Astrocyte (in vitro differentiated cells and primary cell): ENCODE data around the gene RILPL1.

Experiments
- EZH2 ChIP-seq: IDR thresholded peaks from 2 replicates; pipeline ENCODE4 v1.6.1; 2012; ENCODE audit warnings: mild to moderate bottlenecking, low read length, inconsistent platforms; ENCODE audit not compliant: insufficient read depth
- TF ChIP-seq, protein P1 (sequence below): IDR thresholded peaks from 2 replicates; pipeline ENCODE4 v1.5.1; 2011; ENCODE audit warnings: low read depth, mild to moderate bottlenecking, inconsistent platforms, low read length, moderate library complexity; ENCODE audit not compliant: insufficient read depth

DNA sequence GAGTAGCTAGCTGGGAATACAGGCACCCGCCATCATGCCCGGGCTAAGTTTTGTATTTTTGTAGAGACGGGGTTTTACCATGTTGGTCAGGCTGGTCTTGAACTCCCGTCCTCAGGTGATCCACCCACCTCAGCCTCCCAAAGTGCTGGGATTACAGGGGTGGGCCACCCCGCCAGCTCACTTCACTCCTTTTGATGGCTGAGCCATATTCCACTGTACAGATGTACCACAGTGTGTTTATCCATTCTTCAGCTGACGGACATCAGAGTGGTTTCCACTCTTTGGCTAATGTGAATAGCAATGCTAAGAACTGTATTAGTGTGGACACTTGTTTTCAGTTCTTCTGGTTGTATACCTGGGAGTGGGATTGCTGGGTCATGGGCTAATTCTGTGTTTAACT lies 46.1 kb downstream of the RILPL1 start:
- TF ChIP-seq, protein P1, sequence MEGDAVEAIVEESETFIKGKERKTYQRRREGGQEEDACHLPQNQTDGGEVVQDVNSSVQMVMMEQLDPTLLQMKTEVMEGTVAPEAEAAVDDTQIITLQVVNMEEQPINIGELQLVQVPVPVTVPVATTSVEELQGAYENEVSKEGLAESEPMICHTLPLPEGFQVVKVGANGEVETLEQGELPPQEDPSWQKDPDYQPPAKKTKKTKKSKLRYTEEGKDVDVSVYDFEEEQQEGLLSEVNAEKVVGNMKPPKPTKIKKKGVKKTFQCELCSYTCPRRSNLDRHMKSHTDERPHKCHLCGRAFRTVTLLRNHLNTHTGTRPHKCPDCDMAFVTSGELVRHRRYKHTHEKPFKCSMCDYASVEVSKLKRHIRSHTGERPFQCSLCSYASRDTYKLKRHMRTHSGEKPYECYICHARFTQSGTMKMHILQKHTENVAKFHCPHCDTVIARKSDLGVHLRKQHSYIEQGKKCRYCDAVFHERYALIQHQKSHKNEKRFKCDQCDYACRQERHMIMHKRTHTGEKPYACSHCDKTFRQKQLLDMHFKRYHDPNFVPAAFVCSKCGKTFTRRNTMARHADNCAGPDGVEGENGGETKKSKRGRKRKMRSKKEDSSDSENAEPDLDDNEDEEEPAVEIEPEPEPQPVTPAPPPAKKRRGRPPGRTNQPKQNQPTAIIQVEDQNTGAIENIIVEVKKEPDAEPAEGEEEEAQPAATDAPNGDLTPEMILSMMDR: no peak
- TF ChIP-seq EZH2: no peak
